Mucosa of descending colon (tissue), 3 donors: ENCODE data around the gene ATP5ME. TPM values are rescaled to one million over a fixed set of nuclear protein-coding genes. Genes with fewer than 3 reads are reported as not detected.

Experiments
- ATAC-seq: fragments of 200-7000 bp; cut with Tn5 transposase; one replicate; pipeline ENCODE4 v1.9.1; 2020; ENCODE audit warnings: mild to moderate bottlenecking, moderate library complexity
- DNase-seq, 3 donors: peaks; one replicate each; pipeline ENCODE4 v3.0.0-alpha.2; 2020
- H3K36me3 ChIP-seq: fragments of 200-600 bp; one replicate; pipeline ENCODE4 v1.8.0; 2021; ENCODE audit warnings: low read depth, mild to moderate bottlenecking
- H3K4me1 ChIP-seq: fragments of 200-600 bp; one replicate; pipeline ENCODE4 v1.8.0; 2021; ENCODE audit warnings: low read depth, mild to moderate bottlenecking
- H3K4me3 ChIP-seq: fragments of 200-600 bp; one replicate; pipeline ENCODE4 v1.8.0; 2021; ENCODE audit warnings: mild to moderate bottlenecking
- H3K9me3 ChIP-seq: fragments of 200-600 bp; one replicate; pipeline ENCODE4 v1.8.0; 2021; ENCODE audit warnings: mild to moderate bottlenecking
- CTCF ChIP-seq: fragments of 200-600 bp; IDR thresholded peaks from one replicate; pipeline ENCODE4 v1.8.0; 2022; ENCODE audit warnings: antibody characterized with exemption, mild to moderate bottlenecking
- intact Hi-C, 2 donors: fragments of 100-400 bp; cut with DNase I in 1 of 2; cut with micrococcal nuclease in 1 of 2; formaldehyde crosslinking; loops; one replicate each; pipeline versions ENCODE4 v1.11.0 to v1.11.1; 2022; cut with DNase I, micrococcal nuclease
- total RNA-seq, 3 donors: library from RNA; stranded (reverse); fragmentation: NEBNext Ultra II Directional in 2 of 3; extraction: Animal tissue kit (Norgen Biotek cat#: 25700) in 2 of 3; gene quantifications; one replicate each; pipeline versions ENCODE4 v1.2.1 to v1.2.4, GENCODE V29; 2021 to 2023
- donor health status: DM: no; HTN: no; CAD: no; lungs with moderate emphysema.
- donor health status: DM: no; HTN: no; CAD: no.
- donor health status: DM: no; HTN: yes; CAD: no.

The ATP5ME gene
- total RNA-seq, 3 donors from 2014 or later = 330 to 467 (median 399) TPM

GRCh38 chr4:655464-656151 is 18.5 kb downstream of the ATP5ME start:
- DNase-seq (peak in 2 of 3 donors; percentile 17 to 31), ATAC-seq (no peak)
- no peaks in the 10 kb centered on the region for H3K36me3 ChIP-seq
- no peak overlapping the region for H3K4me3 ChIP-seq
- TF ChIP-seq CTCF = no peak
- no peaks in the 10 kb centered on the region for H3K9me3 ChIP-seq
- intact Hi-C loops = no loop called here
- no peaks in the 10 kb centered on the region for H3K4me1 ChIP-seq

GRCh38 chr4:654871-655463 is 19.1 kb downstream of the ATP5ME start:
- ATAC-seq (no peak), DNase-seq (peak in 2 of 3 donors; percentile 16 to 36)
- intact Hi-C loops = no loop called here
- TF ChIP-seq CTCF = no peak
- H3K36me3 ChIP-seq = no peaks in the 10 kb centered on the region
- H3K4me1 ChIP-seq = no peaks in the 10 kb centered on the region
- H3K9me3 ChIP-seq = no peaks in the 10 kb centered on the region
- H3K4me3 ChIP-seq = no peak overlapping the region

GRCh38 chr4:654503-654845 is 19.6 kb downstream of the ATP5ME start:
- TF ChIP-seq CTCF = no peak
- Histone ChIP-seq H3K36me3 (no peaks in the 10 kb centered on the region), H3K9me3 (no peaks in the 10 kb centered on the region), H3K4me3 (no peak overlapping the region), H3K4me1 (no peaks in the 10 kb centered on the region)
- ATAC-seq = no peak
- intact Hi-C loops = no loop called here
- peak in 2 of 3 donors; percentile 3 to 29 for DNase-seq

- peak in 2 of 3 donors; percentile 9 to 27 for DNase-seq
- TF ChIP-seq CTCF = no peak
- ATAC-seq = no peak
- intact Hi-C loops = no loop called here
- Histone ChIP-seq H3K9me3 (no peaks in the 10 kb centered on the region), H3K4me1 (no peaks in the 10 kb centered on the region), H3K36me3 (no peaks in the 10 kb centered on the region), H3K4me3 (no peak overlapping the region)
These were observed 20.1 kb downstream of the ATP5ME start for GRCh38 chr4:653831-654502.

GRCh38 chr4:653080-653821 is 20.8 kb downstream of the ATP5ME start:
- TF ChIP-seq CTCF = no peak
- Histone ChIP-seq H3K36me3 (no peaks in the 10 kb centered on the region), H3K9me3 (no peaks in the 10 kb centered on the region), H3K4me3 (no peak overlapping the region), H3K4me1 (no peaks in the 10 kb centered on the region)
- intact Hi-C loops = no loop called here
- ATAC-seq (no peak), DNase-seq (peak in 2 of 3 donors; percentile 16 to 43)
